HG02678 (cell line): ENCODE results near the gene MAMSTR.
A peak's percentile ranks its signal among the peaks of the same experiment; 100 is the strongest.

ENCODE experiments used
- ATAC-seq: cut with Tn5 transposase; IDR thresholded peaks from one replicate; pipeline ENCODE4 v1.9.1; 2021; ENCODE audit warnings: mild to moderate bottlenecking, moderate library complexity; ENCODE audit not compliant: unreplicated experiment

MAMSTR gene

DNA sequence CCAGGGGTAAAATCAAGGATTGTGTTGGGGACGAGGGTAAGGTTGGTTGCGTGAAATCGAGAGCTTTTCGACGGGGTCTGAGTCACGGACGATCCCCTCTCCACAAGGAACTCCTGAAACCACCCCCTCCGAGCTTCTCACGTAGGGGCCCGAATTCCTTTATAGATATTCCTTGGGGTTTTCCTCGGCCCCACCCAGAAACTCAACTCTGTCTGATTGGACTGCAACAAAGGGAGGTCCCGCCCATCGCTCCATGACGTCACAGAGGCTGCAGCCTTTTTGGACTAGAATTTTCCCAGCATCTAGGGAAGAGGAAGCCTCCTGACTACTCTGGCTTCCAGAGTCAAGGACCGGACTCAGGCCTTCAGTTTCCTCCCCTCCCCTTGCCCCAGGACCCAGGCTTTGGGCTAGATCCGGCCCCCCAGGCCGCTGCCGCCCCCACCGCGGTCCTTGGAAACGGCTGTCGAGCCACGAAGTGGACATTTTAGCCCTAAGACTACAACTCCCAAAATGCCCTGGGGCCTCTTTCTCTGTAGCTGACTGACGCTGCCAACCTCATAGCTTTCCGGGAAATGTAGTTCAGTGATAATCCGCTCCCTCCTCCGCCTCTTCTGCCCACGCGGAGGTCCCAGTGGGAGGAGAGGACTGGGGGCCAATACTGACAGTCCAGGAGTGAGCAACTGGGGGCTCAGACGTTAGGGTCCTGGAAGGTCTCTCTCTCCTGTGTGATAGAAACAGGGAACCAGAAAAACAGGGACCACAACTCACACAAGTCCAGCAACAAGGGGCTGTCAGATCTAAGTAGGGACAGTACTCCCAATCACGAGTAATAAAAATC, 27.4 kb upstream of the MAMSTR start, which contains the start of gene IZUMO1:
Gene IZUMO1, minus strand, starts transcription at position 172 of the 838 bp plus-strand sequence. CDS start 1,050 bp downstream, outside the sequence.
- ATAC-seq, result no peak

DNA sequence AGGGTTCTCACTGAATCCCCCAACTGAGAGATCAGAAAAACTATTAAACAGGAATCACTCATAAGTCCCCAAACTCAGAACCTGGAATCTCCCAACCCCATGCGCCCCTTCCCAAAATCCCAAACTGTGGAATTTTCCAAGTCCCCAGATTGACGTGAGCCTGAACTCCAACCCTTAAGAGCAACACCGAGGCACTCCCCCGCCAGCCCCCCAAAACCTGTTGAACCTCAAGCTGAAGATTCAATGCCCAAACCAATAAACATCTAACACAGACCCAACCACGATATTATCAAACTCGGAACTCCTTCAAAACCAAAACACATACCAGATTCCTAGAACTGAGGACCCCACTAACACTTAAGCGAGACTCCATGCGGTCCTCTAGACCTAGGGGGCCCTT, 26.6 kb upstream of the MAMSTR start:
- ATAC-seq, result no peak

DNA sequence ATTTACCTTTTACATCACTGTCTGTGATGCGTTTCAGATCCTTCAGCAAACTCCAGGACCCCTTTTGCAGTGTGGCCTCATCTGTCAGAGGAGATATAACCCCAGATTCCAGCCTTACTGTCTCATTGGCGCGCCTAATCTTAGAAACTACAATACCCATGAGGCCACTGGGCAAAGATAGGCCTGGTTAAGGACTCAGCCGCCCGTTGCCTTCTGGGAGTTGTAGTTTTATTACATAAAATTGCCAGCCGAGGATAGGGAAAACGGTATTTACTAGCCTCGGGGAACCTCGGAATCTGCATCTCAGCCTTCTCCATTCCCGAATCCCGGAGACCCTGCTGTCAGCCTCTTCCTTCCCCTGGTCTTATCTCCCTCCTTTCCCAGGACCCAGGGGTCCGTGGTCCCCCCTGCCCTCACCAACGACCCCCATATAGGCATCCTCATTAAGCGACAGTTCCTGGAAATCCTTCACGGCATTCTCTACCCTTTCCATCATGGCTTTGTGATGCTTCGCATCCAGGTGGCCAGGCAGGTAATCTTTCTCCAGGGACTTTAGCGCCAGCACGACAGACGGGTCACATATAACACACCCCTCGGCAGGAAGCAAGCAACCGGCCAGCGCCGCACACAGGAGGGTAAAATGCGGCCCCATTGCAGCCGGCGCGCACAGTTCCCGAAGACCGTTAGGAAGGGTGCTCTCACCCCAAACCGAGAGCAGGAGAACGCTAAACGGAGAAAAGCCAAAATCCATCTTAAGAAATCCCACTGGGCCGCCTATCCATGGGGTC, 25.9 kb upstream of the MAMSTR start:
- no peak for ATAC-seq

DNA sequence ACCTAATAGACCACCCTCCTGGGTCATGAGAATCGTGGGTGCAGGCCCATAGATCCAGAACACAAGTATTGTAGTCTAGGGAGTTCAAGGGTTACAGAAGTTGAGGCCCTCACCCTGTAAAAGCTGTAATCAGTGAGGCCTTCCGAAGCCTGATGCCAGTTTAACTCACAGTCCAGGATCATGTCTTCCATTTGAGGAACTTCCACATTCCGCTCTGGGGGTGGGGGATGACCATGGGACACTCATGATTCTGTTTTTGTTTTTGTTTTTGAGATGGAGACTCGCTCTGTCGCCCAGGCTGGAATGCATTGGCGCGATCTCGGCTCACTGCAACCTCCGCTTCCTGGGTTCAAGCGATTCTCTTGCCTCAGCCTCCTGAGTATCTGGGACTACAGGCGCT, 22.6 kb upstream of the MAMSTR start:
- no peak for ATAC-seq

DNA sequence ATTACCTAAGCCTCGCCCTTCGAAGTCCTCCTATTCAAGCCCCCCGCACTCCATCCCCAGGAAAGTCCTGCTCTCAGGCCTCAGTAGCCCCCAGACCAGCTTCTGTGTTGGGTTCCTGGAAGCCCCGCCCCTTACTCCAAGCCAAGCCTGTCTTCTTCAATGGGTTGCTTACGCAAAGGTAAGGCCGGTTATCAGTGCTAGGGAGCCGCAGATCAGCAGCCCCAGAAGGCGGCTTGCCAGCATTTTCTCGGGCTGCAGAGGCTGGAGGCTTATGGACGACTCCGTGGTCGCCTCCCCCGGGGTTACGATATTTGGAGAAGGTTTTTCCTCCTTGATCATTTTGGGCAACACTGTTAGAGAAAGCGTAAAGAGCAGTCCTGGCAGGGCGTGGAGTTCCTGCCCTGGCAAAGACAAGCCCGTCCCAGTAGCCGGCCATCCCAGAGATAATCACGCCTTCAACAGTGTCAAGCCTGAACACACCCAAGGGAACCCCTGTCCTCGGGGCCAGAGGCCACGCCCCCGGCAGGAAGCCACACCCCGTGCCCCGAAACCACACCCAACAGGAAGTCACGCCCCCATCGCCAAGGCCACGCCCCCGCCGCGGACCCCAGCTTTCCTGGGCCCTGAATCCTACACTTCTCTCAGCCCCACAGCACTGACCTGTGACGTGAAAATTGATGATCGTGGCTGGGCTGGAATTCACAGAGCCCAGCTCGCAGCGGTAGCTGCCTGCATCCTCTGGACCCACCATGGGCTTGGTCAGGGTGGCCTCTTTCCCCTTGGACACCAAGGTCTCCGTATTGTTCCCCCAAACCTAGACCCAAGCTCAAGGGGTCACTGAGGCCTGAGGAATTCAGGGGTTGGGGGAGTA, 21.8 kb upstream of the MAMSTR start:
- ATAC-seq, result no peak

DNA sequence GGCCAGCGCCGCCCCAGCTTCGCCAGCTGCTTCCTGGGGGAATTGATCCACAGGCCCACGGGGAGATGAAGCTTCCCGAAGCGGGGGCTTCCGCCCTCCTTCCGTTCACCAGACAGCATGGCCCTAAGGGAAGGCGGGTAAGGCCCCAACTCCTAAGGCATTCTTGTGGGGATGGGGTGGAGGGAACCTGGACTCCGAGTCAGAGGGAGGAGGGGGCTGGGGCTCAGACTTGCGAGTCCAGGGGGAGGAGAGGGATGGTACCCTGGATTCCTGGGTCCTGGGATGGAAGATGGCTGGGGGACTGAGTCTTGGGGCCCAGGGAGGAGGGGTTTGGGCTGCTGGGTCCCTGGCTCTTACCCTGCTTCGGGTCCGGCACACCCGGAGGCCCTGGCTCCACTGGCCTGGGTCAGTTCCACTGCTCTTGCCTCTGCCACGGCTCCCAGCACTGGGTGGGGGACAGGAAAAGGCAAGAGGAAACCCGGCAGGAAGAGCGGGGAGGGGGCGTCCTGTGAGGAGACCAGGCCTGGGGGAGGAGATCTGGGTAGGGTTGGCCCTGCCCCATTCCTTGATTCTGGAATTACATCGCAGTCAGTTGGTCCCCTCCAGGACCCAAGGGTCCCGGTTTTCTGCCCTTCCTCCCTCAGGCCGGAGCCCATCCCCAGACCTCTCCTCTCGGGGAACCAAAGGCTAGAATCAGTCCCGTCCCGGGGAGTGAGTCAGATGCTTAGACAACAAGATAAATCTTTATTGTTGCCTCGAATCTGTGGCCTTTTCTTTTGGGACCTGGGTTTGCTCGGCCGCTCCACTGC, 20.8 kb upstream of the MAMSTR start, which contains the start of gene RASIP1:
Gene RASIP1, minus strand, starts transcription at position 447 of the 809 bp plus-strand sequence. Its CDS starts 328 bp downstream, at position 119.
- ATAC-seq, result no peak

DNA sequence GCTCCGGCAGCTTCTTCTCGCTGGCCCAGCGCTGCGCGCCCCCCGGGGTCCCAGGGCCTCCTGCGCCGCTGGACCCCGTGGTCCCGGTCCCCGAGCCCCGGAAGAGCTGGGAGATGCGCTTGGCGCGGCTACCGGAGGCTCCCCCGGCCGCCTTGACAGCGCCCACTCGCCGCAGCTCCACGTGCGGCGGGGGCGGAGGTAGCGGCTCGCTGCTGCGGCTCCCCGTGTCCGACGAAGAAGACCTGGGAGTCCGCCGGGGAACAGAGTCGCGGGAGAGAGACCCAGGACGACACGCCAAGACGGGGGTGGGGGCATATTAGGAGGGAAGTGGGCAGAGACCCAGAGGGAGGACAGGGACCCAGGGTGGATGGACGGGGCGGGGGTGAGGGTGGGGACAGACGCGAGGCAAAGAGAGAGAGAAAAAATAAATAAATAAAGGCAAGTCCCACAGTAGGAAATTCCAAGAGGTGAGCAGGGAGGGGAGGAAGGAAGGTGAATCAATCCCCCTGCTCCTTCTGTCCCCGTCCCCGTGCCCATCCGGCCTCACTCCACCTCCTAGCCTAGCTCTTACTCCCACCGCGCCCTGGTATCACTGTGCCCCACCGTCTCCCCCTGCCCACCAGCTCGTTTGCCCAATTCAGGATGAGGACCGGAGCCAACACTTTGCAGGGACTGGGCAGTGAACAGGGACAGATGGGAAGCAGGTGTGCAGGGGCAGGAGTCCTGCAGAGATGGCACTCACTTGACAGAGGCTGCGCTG, 20.1 kb upstream of the MAMSTR start:
- ATAC-seq, result no peak

DNA sequence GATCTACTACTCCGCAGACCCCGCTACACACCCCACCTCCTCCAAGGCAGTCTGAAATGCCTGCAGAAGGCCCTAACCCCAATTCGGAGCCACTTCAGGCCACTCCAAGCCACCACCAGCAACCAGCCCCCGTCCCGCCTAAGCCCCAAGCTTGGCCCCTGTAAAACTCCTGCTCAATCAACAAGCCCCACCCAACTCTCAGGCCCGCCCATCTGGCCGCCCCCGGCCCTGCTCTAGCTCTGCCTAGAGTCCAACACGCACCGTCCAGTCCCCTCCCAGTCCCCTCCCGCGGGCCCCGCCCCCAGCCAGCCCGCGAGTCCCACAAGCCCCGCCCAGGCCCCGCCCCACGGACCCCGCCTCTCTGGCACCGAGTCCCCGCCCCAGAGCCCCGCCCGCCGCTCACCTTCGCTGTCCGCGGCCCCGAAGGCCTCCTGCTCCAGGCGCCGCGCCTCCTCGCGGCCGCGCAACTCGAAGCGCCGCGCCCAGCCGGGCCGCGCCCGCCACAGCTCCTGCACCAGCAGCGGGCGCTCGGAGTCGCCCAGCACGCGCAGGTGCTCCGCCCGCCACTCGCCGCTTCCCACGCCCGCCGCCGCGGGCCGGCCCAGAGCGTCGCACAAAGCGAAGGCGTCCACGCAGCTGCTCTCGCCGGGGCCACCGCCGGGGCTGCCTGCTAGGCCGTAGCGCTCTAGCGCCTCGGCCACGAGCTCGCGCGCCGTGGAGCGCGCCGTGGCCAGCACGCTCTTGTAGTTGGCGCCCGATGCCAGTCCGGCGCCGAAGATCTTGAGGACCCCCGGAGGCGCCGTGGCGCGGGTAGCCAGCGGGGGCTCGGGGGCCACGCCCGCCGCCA, 19.3 kb upstream of the MAMSTR start:
- ATAC-seq, result peak; percentile 88

DNA sequence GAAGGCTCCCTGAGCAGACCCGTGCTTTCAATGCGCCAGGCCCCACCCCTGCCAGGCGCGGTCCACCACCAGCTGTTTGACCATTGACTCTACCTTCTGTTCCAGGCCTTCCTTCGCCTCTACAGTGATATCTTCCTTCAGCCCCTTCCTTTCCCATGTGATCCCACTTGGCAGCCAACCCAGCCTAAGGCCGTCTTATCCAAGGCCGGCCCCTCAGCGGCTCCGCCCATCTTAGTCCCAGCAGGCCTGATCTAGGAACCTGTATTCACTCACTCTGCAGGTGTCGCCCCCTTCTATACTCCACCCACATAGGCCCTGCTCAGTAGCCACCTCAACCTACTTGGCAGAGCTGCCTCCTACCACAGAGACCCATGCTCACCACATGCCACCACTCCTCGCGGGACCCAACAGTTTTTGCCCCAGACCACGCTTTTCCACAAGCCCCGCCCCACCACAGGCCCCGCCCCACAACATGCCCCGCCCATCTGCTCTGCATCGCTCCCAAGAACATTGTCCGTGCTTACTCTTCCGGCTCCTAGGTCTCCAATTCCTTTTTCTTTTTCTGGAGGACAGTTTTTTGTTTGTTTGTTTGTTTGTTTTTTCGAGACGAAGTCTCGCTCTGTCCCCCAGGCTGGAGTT, 18.0 kb upstream of the MAMSTR start:
- no peak for ATAC-seq

DNA sequence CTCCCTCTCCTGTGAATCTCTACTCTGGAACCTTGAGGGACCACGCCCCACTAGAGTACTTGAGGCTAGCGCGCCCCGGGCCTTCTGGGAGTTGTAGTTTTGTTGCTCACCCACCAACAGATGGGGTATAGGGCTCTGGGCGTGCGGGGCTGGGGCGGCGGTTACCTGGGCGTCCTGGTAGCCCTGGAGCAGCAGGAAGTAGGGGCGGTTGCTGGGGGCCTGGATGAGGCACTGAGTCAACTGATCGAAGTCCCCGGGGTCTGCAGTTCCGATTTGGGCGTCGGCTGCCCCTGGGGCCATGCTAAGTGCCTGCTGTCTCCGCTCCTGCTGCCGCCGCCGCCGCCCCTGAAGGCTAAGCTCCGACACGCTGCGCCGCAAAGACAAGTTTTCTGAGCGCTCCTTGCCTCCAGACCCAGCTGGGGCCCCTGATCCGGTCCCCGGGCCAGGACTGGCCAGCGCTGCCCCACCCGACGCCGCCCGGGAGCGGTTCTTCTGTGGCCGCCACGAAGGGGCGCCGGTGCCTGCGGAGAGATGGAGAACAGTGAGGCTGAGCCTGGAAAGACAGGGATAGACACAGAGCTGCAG, 15.6 kb upstream of the MAMSTR start:
- ATAC-seq, result no peak

DNA sequence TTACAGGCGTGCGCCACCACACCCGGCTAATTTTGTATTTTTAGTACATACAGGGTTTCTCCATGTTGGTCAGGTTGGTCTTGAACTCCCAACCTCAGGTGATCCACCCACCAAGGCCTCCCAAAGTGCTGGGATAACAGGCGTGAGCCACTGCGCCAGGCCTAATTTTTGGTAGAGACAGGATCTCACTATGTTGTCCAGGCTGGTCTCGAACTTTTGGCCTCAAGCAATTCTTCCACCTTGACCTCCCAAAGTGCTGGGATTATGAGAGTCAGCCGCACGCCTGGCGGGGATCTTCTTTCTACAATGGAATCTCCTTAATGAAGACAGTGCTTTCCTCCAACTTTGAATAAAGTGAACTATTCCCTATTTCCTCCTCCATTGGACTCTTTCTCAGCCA, 15.1 kb upstream of the MAMSTR start:
- ATAC-seq, result no peak

DNA sequence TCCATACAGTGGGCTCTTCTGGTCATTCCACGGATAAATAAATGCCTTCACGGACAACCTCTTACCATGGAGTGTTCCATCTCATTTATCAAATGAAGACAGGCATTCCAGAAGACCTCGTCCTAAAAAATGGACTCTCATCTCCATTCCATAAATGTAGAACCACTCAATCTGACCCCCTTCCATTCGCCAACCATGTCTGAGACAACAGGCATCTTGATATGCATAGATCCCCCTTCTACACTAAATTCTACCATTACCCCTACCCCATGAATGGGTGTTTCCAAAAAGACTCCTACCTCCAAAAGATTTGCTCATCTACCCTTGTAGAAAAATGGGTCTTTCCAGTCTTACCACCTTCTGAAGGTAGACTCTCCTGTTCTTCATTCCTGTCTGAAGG, 11.9 kb upstream of the MAMSTR start:
- no peak for ATAC-seq

DNA sequence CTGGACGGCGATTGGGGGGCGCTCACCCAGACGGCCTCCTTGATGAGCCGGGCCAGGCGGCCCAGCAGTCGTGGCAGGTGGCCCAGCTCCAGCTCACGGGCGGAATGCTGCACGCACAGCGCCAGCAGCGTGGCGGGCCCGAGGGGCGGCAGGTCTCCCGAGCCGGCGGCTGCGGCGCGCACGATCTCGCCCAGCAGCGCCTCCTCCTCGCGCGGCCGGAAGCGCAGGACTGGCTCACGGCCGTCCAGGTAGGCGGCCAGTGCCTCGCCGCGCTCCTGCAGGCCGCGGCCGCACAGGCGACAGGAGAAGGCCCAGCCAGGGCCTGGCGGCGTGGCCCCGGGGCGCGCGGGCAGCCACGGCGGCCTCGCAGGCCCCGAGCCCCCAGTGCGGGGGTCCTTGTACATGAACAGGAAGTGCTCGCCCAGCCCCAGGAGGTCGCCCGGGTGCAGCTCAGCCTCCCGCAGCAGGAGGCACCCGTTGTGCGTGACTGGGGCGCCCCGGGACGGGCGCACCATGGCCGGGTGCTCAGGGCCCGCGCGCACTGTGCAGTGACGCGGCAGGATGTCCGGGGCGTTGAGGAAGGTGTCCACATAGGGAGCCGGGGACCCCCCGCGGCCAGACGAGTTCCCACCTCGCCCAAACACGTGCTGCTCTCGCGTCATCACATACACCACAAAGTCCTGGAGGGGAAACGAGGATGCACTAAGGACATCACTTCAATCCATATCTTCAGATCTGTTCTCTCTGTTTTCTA, 9.6 kb upstream of the MAMSTR start:
- ATAC-seq, result no peak

DNA sequence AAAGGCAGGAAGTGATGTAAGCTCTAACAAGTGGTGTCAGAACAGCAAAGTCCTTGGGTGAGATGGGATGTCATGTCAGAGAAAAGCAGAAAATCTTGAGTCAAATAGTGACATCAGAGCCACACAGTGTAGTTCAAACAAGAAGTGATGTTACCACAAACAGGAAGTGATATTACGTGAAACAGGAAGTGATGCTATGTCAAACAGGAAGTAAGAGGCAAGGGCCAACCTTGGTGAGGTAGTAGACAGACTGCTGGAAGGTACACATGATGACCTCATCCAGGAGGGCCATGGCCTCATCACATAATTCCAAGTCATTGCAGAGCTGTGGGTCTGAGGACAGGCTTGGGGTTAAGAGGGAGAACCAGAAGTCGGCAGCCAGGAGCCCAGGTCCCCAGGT, 7.0 kb upstream of the MAMSTR start:
- no peak for ATAC-seq

DNA sequence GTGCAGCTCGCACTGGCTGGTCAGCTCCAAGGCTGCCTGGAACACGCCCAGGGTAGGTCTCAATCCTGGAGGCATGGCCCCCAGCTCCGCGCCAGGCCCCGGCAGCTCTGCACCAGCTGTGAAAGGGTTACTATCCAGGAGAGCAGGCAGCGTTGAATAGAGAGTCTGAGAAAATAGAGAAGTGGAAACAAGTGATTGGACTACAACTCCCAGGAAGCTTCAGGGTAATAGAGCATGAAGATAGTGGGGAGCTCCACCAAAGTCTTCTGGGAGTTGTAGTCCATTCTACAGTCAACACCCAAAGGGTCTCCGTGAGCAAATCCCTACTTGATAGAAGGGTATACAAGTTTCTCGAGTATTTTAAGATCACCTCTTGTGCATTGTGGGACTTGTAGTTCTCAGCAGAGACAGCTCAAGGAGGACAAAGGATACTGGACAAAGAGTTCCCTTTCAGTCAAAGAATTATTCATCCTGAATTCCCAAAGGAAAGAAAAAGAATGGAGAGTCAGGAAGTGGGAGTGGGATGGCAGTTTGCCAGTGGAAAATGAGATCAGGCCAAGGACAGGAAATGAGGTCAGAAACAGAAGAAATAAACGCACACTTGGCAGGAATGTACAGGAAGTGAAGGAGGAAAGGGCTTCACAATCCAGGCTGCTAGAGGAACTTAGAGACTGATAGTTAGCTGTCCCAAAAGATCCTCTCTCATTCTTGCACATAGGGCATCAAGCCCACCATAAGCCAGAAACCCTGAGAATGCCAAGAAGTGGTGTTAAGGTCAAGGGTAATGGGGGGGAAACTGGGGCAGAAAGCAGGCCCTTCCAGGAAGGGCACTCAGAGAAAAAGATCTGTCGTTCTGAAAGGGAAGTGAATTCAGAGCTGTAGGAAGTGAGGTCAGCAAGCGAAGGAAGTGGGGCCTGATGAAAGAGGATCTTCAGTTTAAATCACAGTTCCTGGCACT, 5.5 kb upstream of the MAMSTR start:
- ATAC-seq, result no peak

DNA sequence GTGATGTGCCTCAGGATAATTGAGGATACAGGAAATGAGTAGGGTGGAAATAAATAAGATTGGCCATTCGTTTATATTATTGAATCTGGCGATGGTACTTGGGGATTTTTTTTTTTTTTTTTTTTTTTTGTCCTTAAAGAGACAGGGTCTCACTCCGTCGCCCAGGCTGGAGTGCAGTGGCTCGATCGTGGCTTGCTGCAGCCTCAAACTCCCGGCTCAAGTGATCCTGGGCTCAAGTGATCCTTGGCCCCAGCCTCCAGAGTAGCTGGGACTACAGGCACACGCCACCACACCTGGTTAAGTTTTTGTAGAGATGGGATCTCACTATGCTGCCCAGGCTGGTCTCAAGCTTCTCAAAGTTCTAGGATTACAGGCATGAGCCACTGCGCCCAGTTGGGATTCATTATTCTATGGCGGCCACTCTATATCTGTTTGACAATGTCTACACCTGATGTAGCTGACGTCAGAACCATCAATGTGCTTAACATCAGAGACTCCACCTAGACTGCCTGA, 2.7 kb upstream of the MAMSTR start:
- ATAC-seq, result no peak
